Measurements from ENCODE around the gene ALG12.

GRCh38 chr22:49951986-49952896 lies 34.0 kb upstream of the ALG12 start:
- TF ChIP-seq CTCF (IDR thresholded peaks at IDR 0.05; ENCODE audit: insufficient read depth, low read length, poor library complexity, severe bottlenecking) (no peak), EZH2phosphoT487 (conservative IDR thresholded peaks at IDR 0.05; ENCODE audit: low read length) (no peak)

All from SU-DHL-6 (cell line).